Measurements from ENCODE around the gene EXOC6B.
A peak's percentile ranks its signal among the peaks of the same experiment; 100 is the strongest.

The EXOC6B gene

GRCh38 chr2:72141881-72142451, 683.9 kb downstream of the EXOC6B start:
- DNase-seq = no peak

- DNase-seq = no peak
These were observed 684.7 kb downstream of the EXOC6B start for GRCh38 chr2:72141032-72141645.

GRCh38 chr2:72140621-72140960, 685.2 kb downstream of the EXOC6B start:
- no peak for DNase-seq

GRCh38 chr2:72139874-72140620, 685.8 kb downstream of the EXOC6B start:
- no peak for DNase-seq

GRCh38 chr2:72139471-72139873, 686.4 kb downstream of the EXOC6B start:
- DNase-seq = no peak

GRCh38 chr2:72138921-72139381, 686.9 kb downstream of the EXOC6B start:
- DNase-seq = no peak

GRCh38 chr2:72138011-72138881, 687.6 kb downstream of the EXOC6B start:
- DNase-seq = no peak

GRCh38 chr2:72137498-72138010, 688.3 kb downstream of the EXOC6B start:
- DNase-seq = peak; percentile 14 to 49

GRCh38 chr2:72136933-72137497, 688.8 kb downstream of the EXOC6B start:
- no peak for DNase-seq

GRCh38 chr2:72136331-72136730, 689.5 kb downstream of the EXOC6B start:
- no peak for DNase-seq

GRCh38 chr2:72135921-72136320, 689.9 kb downstream of the EXOC6B start:
- no peak for DNase-seq

- DNase-seq = no peak
These were observed 690.6 kb downstream of the EXOC6B start for GRCh38 chr2:72134997-72135800.

GRCh38 chr2:72134408-72134996, 691.3 kb downstream of the EXOC6B start:
- no peak for DNase-seq

GRCh38 chr2:72133721-72134407, 692.0 kb downstream of the EXOC6B start:
- no peak for DNase-seq

- DNase-seq = no peak
These were observed 692.7 kb downstream of the EXOC6B start for GRCh38 chr2:72132981-72133720.

- no peak for DNase-seq
These were observed 693.7 kb downstream of the EXOC6B start for GRCh38 chr2:72131916-72132841.

GRCh38 chr2:72131371-72131891, 694.4 kb downstream of the EXOC6B start:
- no peak for DNase-seq

GRCh38 chr2:72130659-72131360, 695.0 kb downstream of the EXOC6B start:
- no peak for DNase-seq
